Thoracic aorta (tissue), 2 donors: ENCODE data around the gene KRT86. TPM values are rescaled to one million over a fixed set of nuclear protein-coding genes. Genes with fewer than 3 reads are reported as not detected.

ENCODE experiments used
- ATAC-seq: fragments of 150-250 bp; one replicate; pipeline ENCODE4 v1.8.0; 2017; ENCODE audit warnings: low read depth; ENCODE audit not compliant: insufficient number of reproducible peaks, low FRiP score
- DNase-seq: peaks from one replicate; pipeline ENCODE4 v3.0.0-alpha.2; 2020; ENCODE audit warnings: low spot score
- H3K27ac ChIP-seq, 2 donors: fragments of 200-600 bp; sonication (generic); 1 replicate in 1 of 2; 2 replicates in 1 of 2; pipeline ENCODE4 v1.5.1; 2016; ENCODE audit warnings: mild to moderate bottlenecking in 2 of 2, moderate library complexity in 2 of 2
- H3K27me3 ChIP-seq: fragments of 200-600 bp; sonication (generic); replicated peaks from 2 replicates; pipeline ENCODE4 v1.6.0; 2016; ENCODE audit warnings: mild to moderate bottlenecking; ENCODE audit not compliant: insufficient read depth
- H3K36me3 ChIP-seq: fragments of 200-600 bp; sonication (generic); one replicate; pipeline ENCODE4 v1.5.1; 2016
- H3K4me1 ChIP-seq, 2 donors: fragments of 200-600 bp; sonication (generic); 1 replicate in 1 of 2; 2 replicates in 1 of 2; pipeline versions ENCODE4 v1.5.1 to v1.6.0; 2016; ENCODE audit warnings: low read depth in 2 of 2, mild to moderate bottlenecking in 1 of 2; ENCODE audit not compliant: control insufficient read depth in 1 of 2
- H3K4me3 ChIP-seq: fragments of 200-600 bp; sonication (generic); 2 replicates; pipeline ENCODE4 v1.5.1; 2016; ENCODE audit warnings: mild to moderate bottlenecking
- H3K9me3 ChIP-seq: fragments of 200-600 bp; sonication (generic); 2 replicates; pipeline ENCODE4 v1.5.1; 2016
- CTCF ChIP-seq: fragments of 200-600 bp; sonication (generic); IDR thresholded peaks from one replicate; pipeline ENCODE4 v1.5.1; 2019; ENCODE audit warnings: antibody characterized with exemption
- total RNA-seq, 2 donors: library from RNA; depleted of rRNA; stranded (reverse); fragments of >200 nt; gene quantifications; one replicate each; pipeline versions ENCODE4 v1.1.0 to v1.2.3, GENCODE V29; 2016

The KRT86 gene
- total RNA-seq, 2 donors from 2014 or later: 9.3 TPM; not detected in 1

- Histone ChIP-seq H3K4me3 (no peak overlapping the region), H3K4me1 (peaks cover 10 to 36% of the 10 kb centered on the region in 2 donors), H3K27ac (no peak overlapping the region), H3K36me3 (no peaks in the 10 kb centered on the region), H3K9me3 (no peaks in the 10 kb centered on the region), H3K27me3 (no peaks in the 10 kb centered on the region)
- DNase-seq: no peak
- TF ChIP-seq CTCF: no peak
- no peak for ATAC-seq
Observed at GRCh38 chr12:52235001-52235764, 39.3 kb upstream of the KRT86 start.

- no peak overlapping the region for H3K27ac ChIP-seq
- no peak overlapping the region for H3K4me3 ChIP-seq
- no peak for DNase-seq
- no peaks in the 10 kb centered on the region for H3K36me3 ChIP-seq
- no peaks in the 10 kb centered on the region for H3K9me3 ChIP-seq
- ATAC-seq: no peak
- no peaks in the 10 kb centered on the region for H3K27me3 ChIP-seq
- H3K4me1 ChIP-seq: peaks cover 4 to 29% of the 10 kb centered on the region in 2 donors
- TF ChIP-seq CTCF: no peak
Observed at GRCh38 chr12:52235822-52236361, 38.6 kb upstream of the KRT86 start.

GRCh38 chr12:52236386-52237050, 37.9 kb upstream of the KRT86 start:
- no peak for DNase-seq

GRCh38 chr12:52238207-52238840, 36.1 kb upstream of the KRT86 start:
- H3K9me3 ChIP-seq: no peaks in the 10 kb centered on the region
- H3K27ac ChIP-seq: no peak overlapping the region
- H3K36me3 ChIP-seq: no peaks in the 10 kb centered on the region
- no peaks in the 10 kb centered on the region for H3K27me3 ChIP-seq
- H3K4me3 ChIP-seq: no peak overlapping the region
- DNase-seq (no peak), ATAC-seq (no peak)
- no peak for TF ChIP-seq CTCF
- peaks cover 4 to 12% of the 10 kb centered on the region in 2 donors for H3K4me1 ChIP-seq

More at GRCh38 chr12:52236386-52237050, 37.9 kb upstream of the KRT86 start:
- no peak for TF ChIP-seq CTCF
- no peak for ATAC-seq
- H3K9me3 ChIP-seq: no peaks in the 10 kb centered on the region
- no peak overlapping the region for H3K27ac ChIP-seq
- H3K4me3 ChIP-seq: no peak overlapping the region
- H3K4me1 ChIP-seq: peaks cover 0 to 23% of the 10 kb centered on the region in 2 donors
- H3K27me3 ChIP-seq: no peaks in the 10 kb centered on the region
- H3K36me3 ChIP-seq: no peaks in the 10 kb centered on the region
